Thoracic aorta (tissue), 2 donors: Measurements from ENCODE around the gene SCYGR2. TPM values are rescaled to one million over a fixed set of nuclear protein-coding genes. Genes with fewer than 3 reads are reported as not detected.

ENCODE experiments used
- ATAC-seq: fragments of 150-250 bp; one replicate; pipeline ENCODE4 v1.8.0; 2017; ENCODE audit warnings: low read depth; ENCODE audit not compliant: insufficient number of reproducible peaks, low FRiP score
- DNase-seq: peaks from one replicate; pipeline ENCODE4 v3.0.0-alpha.2; 2020; ENCODE audit warnings: low spot score
- H3K27ac ChIP-seq, 2 donors: fragments of 200-600 bp; sonication (generic); 1 replicate in 1 of 2; 2 replicates in 1 of 2; pipeline ENCODE4 v1.5.1; 2016; ENCODE audit warnings: mild to moderate bottlenecking in 2 of 2, moderate library complexity in 2 of 2
- H3K27me3 ChIP-seq: fragments of 200-600 bp; sonication (generic); replicated peaks from 2 replicates; pipeline ENCODE4 v1.6.0; 2016; ENCODE audit warnings: mild to moderate bottlenecking; ENCODE audit not compliant: insufficient read depth
- H3K36me3 ChIP-seq: fragments of 200-600 bp; sonication (generic); one replicate; pipeline ENCODE4 v1.5.1; 2016
- H3K4me1 ChIP-seq, 2 donors: fragments of 200-600 bp; sonication (generic); 1 replicate in 1 of 2; 2 replicates in 1 of 2; pipeline versions ENCODE4 v1.5.1 to v1.6.0; 2016; ENCODE audit warnings: low read depth in 2 of 2, mild to moderate bottlenecking in 1 of 2; ENCODE audit not compliant: control insufficient read depth in 1 of 2
- H3K4me3 ChIP-seq: fragments of 200-600 bp; sonication (generic); 2 replicates; pipeline ENCODE4 v1.5.1; 2016; ENCODE audit warnings: mild to moderate bottlenecking
- H3K9me3 ChIP-seq: fragments of 200-600 bp; sonication (generic); 2 replicates; pipeline ENCODE4 v1.5.1; 2016
- total RNA-seq, 2 donors: library from RNA; depleted of rRNA; stranded (reverse); fragments of >200 nt; gene quantifications; one replicate each; pipeline versions ENCODE4 v1.1.0 to v1.2.3, GENCODE V29; 2016
- TF ChIP-seq, protein P1 (sequence below): fragments of 200-600 bp; sonication (generic); IDR thresholded peaks from one replicate; pipeline ENCODE4 v1.5.1; 2019; ENCODE audit warnings: antibody characterized with exemption

The SCYGR2 gene
- total RNA-seq, 2 donors from 2014 or later: not detected

DNA sequence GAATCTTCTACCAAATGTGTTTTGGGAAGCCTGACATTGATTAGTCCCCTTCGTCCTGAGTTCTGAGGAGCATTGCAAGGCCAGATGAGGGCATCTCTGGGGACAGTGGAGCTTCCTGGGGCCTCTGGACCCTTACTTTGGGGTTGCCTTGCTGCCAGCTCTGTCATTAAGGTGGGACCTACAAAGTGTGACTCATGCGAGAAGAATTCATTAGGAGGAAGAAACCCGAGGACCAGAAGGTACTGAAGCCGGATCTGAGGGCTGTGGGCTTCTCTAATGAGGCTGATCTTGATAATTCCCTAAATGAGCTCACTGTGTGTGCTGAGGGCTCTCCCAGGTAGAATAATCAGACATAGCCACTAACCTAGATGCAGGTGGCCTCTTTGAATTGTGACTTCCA lies 695 bp upstream of the SCYGR2 start:
- Histone ChIP-seq H3K27ac (no peak overlapping the region), H3K9me3 (no peaks in the 10 kb centered on the region), H3K4me3 (no peak overlapping the region), H3K36me3 (no peaks in the 10 kb centered on the region), H3K27me3 (no peaks in the 10 kb centered on the region), H3K4me1 (no peaks in the 10 kb centered on the region)
- ATAC-seq: no peak
- no peak for DNase-seq
- TF ChIP-seq, protein P1, sequence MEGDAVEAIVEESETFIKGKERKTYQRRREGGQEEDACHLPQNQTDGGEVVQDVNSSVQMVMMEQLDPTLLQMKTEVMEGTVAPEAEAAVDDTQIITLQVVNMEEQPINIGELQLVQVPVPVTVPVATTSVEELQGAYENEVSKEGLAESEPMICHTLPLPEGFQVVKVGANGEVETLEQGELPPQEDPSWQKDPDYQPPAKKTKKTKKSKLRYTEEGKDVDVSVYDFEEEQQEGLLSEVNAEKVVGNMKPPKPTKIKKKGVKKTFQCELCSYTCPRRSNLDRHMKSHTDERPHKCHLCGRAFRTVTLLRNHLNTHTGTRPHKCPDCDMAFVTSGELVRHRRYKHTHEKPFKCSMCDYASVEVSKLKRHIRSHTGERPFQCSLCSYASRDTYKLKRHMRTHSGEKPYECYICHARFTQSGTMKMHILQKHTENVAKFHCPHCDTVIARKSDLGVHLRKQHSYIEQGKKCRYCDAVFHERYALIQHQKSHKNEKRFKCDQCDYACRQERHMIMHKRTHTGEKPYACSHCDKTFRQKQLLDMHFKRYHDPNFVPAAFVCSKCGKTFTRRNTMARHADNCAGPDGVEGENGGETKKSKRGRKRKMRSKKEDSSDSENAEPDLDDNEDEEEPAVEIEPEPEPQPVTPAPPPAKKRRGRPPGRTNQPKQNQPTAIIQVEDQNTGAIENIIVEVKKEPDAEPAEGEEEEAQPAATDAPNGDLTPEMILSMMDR: no peak

DNA sequence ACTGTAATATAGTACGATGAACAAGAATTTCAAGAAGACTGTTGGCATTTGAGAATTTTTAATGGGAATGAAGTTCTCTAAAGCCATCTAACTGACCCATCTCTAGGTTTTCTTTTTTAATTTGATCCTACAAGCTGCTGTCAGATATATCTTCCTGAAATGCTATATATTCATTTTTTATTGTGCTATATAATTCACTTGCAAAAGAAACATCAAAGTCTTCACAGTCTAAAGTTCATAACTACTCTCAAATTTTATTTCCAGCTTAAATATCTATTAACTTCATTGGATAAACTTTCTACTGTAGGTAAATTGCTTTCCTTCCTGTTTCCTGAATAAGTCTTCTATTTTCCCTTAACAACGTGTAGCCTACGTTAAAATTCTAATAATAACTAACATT lies 3.7 kb downstream of the SCYGR2 start:
- TF ChIP-seq, protein P1: no peak
- H3K4me1 ChIP-seq: no peaks in the 10 kb centered on the region
- no peak overlapping the region for H3K27ac ChIP-seq
- no peaks in the 10 kb centered on the region for H3K36me3 ChIP-seq
- no peak for DNase-seq
- no peak for ATAC-seq
- H3K27me3 ChIP-seq: no peaks in the 10 kb centered on the region
- no peaks in the 10 kb centered on the region for H3K9me3 ChIP-seq
- no peak overlapping the region for H3K4me3 ChIP-seq

DNA sequence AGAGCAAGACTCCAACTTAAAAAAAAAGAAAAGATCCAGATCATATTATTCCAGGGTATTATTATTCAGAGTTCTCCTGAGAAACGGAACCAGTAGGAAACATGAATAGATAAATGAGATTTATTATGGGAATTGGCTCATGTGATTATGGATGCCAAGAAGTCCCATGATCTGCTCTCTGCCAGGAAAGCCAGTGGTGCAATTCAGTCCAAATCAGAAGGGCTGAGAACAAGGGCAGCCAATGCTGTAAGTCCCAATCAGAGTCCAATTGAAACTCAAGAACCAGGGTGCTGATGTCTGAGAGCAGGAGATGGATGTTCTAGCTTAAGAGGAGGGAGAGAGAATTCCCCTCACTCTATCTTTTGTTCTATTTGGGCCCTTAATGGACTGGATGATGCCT lies 7.8 kb downstream of the SCYGR2 start:
- Histone ChIP-seq H3K9me3 (no peaks in the 10 kb centered on the region), H3K27me3 (no peaks in the 10 kb centered on the region), H3K36me3 (no peaks in the 10 kb centered on the region), H3K27ac (no peak overlapping the region), H3K4me1 (no peaks in the 10 kb centered on the region), H3K4me3 (no peak overlapping the region)
- TF ChIP-seq, protein P1: no peak
- DNase-seq (no peak), ATAC-seq (no peak)

DNA sequence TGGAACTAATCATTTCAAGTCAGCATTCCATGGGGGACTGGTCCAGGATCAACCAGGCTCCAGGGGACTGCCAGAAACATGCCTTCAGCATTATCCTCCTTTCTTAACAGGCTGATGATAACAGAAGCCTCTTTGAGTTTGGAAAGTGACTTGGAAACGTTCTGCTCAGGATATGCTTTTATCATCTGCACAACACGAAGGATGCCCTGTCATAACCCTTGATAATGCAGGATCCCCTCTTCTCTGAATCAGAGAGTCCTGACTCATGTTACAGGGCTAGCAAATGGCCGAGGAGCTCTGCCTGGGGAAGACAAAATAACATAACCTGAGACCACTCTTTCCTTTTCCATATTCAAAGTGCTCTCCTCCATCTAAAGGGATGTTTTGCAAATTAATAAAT lies 9.2 kb downstream of the SCYGR2 start:
- no peaks in the 10 kb centered on the region for H3K27me3 ChIP-seq
- no peaks in the 10 kb centered on the region for H3K4me1 ChIP-seq
- no peaks in the 10 kb centered on the region for H3K36me3 ChIP-seq
- H3K9me3 ChIP-seq: no peaks in the 10 kb centered on the region
- TF ChIP-seq, protein P1: no peak
- no peak overlapping the region for H3K4me3 ChIP-seq
- no peak for DNase-seq
- ATAC-seq: no peak
- no peak overlapping the region for H3K27ac ChIP-seq

DNA sequence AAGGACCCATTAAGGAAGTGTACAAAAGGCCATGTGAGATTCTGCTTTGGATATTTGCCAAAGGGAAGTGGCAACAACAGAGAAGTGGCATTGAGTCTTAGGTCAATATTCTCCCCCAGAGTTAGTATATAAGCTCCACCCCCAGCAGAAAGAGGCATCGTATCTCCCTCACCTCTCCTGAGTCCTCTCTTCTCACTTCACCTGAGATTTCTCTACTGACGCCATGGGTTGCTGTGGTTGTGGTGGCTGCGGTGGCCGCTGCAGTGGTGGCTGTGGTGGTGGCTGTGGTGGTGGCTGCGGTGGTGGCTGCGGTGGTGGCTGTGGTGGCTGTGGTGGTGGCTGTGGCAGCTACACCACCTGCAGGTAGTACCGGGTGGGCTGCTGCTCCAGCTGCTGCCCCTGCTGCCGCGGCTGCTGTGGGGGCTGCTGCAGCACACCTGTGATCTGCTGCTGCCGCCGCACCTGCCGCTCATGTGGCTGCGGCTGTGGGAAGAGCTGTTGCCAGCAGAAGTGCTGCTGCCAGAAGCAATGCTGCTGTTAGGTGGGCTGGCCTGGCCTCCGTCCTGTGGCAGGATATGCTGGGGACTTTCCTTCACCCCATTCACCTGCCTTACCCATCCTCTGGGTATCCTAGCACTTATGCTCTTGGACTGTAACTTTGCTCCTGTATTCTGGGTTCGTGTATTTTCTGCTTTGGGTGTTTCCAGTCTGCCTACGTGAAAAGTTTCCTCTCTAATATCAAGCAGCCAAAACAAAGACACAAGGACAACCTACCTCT lies 10.1 kb downstream of the SCYGR2 start:
- Histone ChIP-seq H3K9me3 (no peaks in the 10 kb centered on the region), H3K27ac (no peak overlapping the region), H3K36me3 (no peaks in the 10 kb centered on the region), H3K27me3 (no peaks in the 10 kb centered on the region), H3K4me3 (no peak overlapping the region), H3K4me1 (no peaks in the 10 kb centered on the region)
- TF ChIP-seq, protein P1: no peak
- ATAC-seq (no peak), DNase-seq (no peak)
